Heart right ventricle (tissue), 16 donors: ENCODE results near the gene PTPRG. TPM values are rescaled to one million over a fixed set of nuclear protein-coding genes. Genes with fewer than 3 reads are reported as not detected.

Source experiments
- ATAC-seq, 8 donors: fragments of 200-7000 bp; cut with Tn5 transposase; one replicate each; pipeline ENCODE4 v1.9.1; 2020; ENCODE audit warnings: mild to moderate bottlenecking in 8 of 8, moderate library complexity in 8 of 8, moderate number of reproducible peaks in 1 of 8
- DNase-seq, 2 donors: peaks; one replicate each; pipeline ENCODE4 v3.0.0-alpha.2; 2020
- H3K27ac ChIP-seq, 10 donors: fragments of 200-600 bp; sonication (generic) in 2 of 10; one replicate each; pipeline versions ENCODE4 v1.5.0 to v1.8.0; 2020 to 2022; ENCODE audit warnings: mild to moderate bottlenecking in 3 of 10
- H3K27me3 ChIP-seq, 7 donors: fragments of 200-600 bp; one replicate each; pipeline ENCODE4 v1.8.0; 2021 to 2022; ENCODE audit warnings: mild to moderate bottlenecking in 2 of 7
- H3K36me3 ChIP-seq, 9 donors: fragments of 200-600 bp; sonication (generic) in 1 of 9; one replicate each; pipeline versions ENCODE4 v1.5.0 to v1.8.0; 2020 to 2022; ENCODE audit warnings: mild to moderate bottlenecking in 2 of 9
- H3K4me1 ChIP-seq, 9 donors: fragments of 200-600 bp; sonication (generic) in 1 of 9; one replicate each; pipeline versions ENCODE4 v1.5.0 to v1.8.0; 2020 to 2022; ENCODE audit warnings: mild to moderate bottlenecking in 4 of 9
- H3K4me3 ChIP-seq, 10 donors: fragments of 200-600 bp; sonication (generic) in 2 of 10; one replicate each; pipeline versions ENCODE4 v1.5.0 to v1.8.0; 2020 to 2022; ENCODE audit warnings: mild to moderate bottlenecking in 7 of 10, moderate library complexity in 2 of 10
- H3K9me3 ChIP-seq, 11 donors: fragments of 200-600 bp in 10 of 11; sonication (generic) in 2 of 11; one replicate each; pipeline versions ENCODE4 v1.5.0 to v1.8.0; 2013 to 2022; ENCODE audit warnings: mild to moderate bottlenecking in 2 of 11, control low read depth in 1 of 11, moderate library complexity in 1 of 11
- WGBS, 2 donors: extraction: QIAGEN DNeasy Blood & Tissue Kit; methylation state at CpG; one replicate each; pipeline ENCODE4 v1.1.7; 2013; ENCODE audit warnings: inconsistent platforms in 1 of 2; 5-methylcytosine and 5-hydroxymethylcytosine counted together
- intact Hi-C, 10 donors: fragments of 100-400 bp; cut with DNase I; formaldehyde crosslinking; loops; one replicate each; pipeline versions ENCODE4 v1.11.1 to v1.14.2; 2022
- polyA plus RNA-seq, 2 donors: library from polyadenylated mRNA; stranded (reverse); fragments of 200-250 nt; gene quantifications; one replicate each; pipeline ENCODE4 v1.2.3, GENCODE V29; 2013
- total RNA-seq, 10 donors: library from RNA; stranded (reverse); fragmentation: NEBNext Ultra II Directional in 3 of 10; extraction: Animal tissue kit (Norgen Biotek cat#: 25700) in 3 of 10; gene quantifications; one replicate each; pipeline versions ENCODE4 v1.2.1 to v1.2.4, GENCODE V29; 2021 to 2023
- TF ChIP-seq, protein P1 (sequence below), 9 donors: fragments of 200-600 bp; sonication (generic) in 2 of 9; IDR thresholded peaks; one replicate each; pipeline versions ENCODE4 v1.5.0 to v1.8.0; 2021 to 2022; ENCODE audit warnings: antibody characterized with exemption in 9 of 9, mild to moderate bottlenecking in 5 of 9, moderate library complexity in 1 of 9
- donor health status: Arrhythmogenic right ventricular cardiomyopathy.
- donor health status: ischemic (EF 13 %, LVEDD 7.1; RV severe dilation, severe dysfunction).
- donor health status: healthy with polysubstance abuse.
- donor health status: DM: no; HTN: yes; CAD: no.
- donor health status: DM: no; HTN: no; CAD: no.
- donor health status: ischemic (EF 25% LVEDD 6.9; RV normal size, moderate dysfunction).
- donor health status: ischemic (EF 25% LVEDD 5.7; RV mildly dilated, moderate dysfunction).
- donor health status: healthy.
- donor health status: DM: yes; HTN: yes; CAD: no.
- donor health status: Ischemic cardiomyopathy.
- donor health status: ischemic (EF 35%, LVEDD 5.7; RV mildly dilated, moderate dysfunction).
- donor health status: nonischemic (EF 11% LVEDD 7.7; RV severe dilation, severe dysfunction).
- donor health status: DM: yes; HTN: yes; CAD: no.
- donor health status: PGD.
- donor health status: ischemic (EF 29% LVEDD 5.4; RV normal size, mild dysfunction).
- donor health status: nonischemic (EF 23%, LVEDD 6.1; RV moderate dilation, normal function).

The PTPRG gene
- total and polyA plus RNA-seq, 12 donors: 10.1 to 38.3 (median 32.6) TPM

DNA sequence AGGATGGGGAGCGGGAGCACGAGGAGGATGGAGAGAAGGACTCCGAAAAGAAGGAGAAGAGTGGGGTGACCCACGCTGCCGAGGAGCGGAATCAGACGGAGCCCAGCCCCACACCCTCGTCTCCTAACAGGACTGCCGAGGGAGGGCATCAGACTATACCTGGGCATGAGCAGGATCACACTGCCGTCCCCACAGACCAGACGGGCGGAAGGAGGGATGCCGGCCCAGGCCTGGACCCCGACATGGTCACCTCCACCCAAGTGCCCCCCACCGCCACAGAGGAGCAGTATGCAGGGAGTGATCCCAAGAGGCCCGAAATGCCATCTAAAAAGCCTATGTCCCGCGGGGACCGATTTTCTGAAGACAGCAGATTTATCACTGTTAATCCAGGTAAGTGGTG lies 642.2 kb downstream of the PTPRG start:
- Histone ChIP-seq H3K27me3 (no peaks in the 10 kb centered on the region), H3K36me3 (peaks cover 0 to 75% (median 13%) of the 10 kb centered on the region in 9 donors), H3K4me3 (no peak overlapping the region), H3K9me3 (no peaks in the 10 kb centered on the region), H3K27ac (no peak overlapping the region), H3K4me1 (no peaks in the 10 kb centered on the region)
- ATAC-seq (peak in 2 of 8 donors; percentile 20 to 25), DNase-seq (no peak)
- 94 to 97% methylated on average over 19 of the region's 19 CpGs for WGBS, 2 donors
- TF ChIP-seq, protein P1, sequence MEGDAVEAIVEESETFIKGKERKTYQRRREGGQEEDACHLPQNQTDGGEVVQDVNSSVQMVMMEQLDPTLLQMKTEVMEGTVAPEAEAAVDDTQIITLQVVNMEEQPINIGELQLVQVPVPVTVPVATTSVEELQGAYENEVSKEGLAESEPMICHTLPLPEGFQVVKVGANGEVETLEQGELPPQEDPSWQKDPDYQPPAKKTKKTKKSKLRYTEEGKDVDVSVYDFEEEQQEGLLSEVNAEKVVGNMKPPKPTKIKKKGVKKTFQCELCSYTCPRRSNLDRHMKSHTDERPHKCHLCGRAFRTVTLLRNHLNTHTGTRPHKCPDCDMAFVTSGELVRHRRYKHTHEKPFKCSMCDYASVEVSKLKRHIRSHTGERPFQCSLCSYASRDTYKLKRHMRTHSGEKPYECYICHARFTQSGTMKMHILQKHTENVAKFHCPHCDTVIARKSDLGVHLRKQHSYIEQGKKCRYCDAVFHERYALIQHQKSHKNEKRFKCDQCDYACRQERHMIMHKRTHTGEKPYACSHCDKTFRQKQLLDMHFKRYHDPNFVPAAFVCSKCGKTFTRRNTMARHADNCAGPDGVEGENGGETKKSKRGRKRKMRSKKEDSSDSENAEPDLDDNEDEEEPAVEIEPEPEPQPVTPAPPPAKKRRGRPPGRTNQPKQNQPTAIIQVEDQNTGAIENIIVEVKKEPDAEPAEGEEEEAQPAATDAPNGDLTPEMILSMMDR (IDR thresholded peaks at IDR 0.05): no peak
- intact Hi-C loops: loop anchor here in 4 of 10 donors (10.0 kb wide), 2 partner anchors 111 to 351 kb away; no protein-coding TSS in a partner anchor

DNA sequence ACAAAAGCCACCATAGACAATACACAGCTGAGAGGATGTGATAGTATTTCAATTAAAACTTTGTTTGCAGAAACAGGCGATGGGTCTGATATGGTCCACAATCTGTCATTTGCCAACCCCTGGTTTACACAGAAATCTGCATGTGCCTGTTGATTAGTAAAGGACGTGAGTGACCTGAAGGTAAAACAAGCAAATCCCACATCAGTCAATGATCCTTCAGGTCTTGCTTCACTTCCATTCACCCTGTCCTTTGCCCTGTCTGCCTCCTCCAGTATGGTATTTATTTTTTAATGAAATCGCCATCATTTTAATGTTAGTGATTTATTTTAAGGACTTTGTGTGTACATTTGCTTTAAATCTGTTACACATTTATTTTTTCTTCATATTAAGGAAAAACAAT lies 645.8 kb downstream of the PTPRG start:
- DNase-seq: no peak
- TF ChIP-seq, protein P1 (IDR thresholded peaks at IDR 0.05): no peak
- H3K27ac ChIP-seq: no peak overlapping the region
- H3K4me3 ChIP-seq: no peak overlapping the region
- no peaks in the 10 kb centered on the region for H3K27me3 ChIP-seq
- H3K9me3 ChIP-seq: no peaks in the 10 kb centered on the region
- WGBS, 2 donors: 85 to 97% methylated on average over 3 of the region's 3 CpGs
- no peak for ATAC-seq
- intact Hi-C loops: loop anchor here in 4 of 10 donors (10.0 kb wide), 2 partner anchors 108 to 348 kb away; no protein-coding TSS in a partner anchor
- H3K4me1 ChIP-seq: no peaks in the 10 kb centered on the region
- H3K36me3 ChIP-seq: peaks cover 0 to 72% (median 13%) of the 10 kb centered on the region in 9 donors

DNA sequence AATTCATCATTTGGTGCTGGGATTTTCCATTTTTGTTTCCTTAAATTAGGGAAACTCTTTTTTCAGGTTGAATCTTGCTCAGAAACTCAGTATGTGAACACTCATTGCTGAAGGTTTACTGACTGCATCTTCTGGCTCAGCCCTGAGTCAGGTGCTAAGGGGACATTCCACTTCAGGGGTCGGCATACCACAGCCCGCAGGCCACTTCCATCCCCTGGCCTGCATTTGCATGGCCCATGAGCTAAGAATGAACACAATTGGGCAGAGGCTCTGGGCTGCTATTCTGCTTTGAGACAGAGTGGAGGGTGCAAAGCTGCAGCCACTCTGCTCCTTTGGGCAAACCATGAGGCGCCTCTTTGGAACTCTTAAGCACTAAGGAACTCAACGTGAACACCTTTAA lies 647.0 kb downstream of the PTPRG start:
- intact Hi-C loops: loop anchor here in 4 of 10 donors (10.0 kb wide), 2 partner anchors 106 to 346 kb away; no protein-coding TSS in a partner anchor
- ATAC-seq: no peak
- 88 to 89% methylated on average over 4 of the region's 4 CpGs for WGBS, 2 donors
- Histone ChIP-seq H3K4me1 (no peaks in the 10 kb centered on the region), H3K4me3 (no peak overlapping the region), H3K27ac (no peak overlapping the region), H3K27me3 (no peaks in the 10 kb centered on the region), H3K36me3 (peaks cover 0 to 60% (median 10%) of the 10 kb centered on the region in 9 donors), H3K9me3 (no peaks in the 10 kb centered on the region)
- TF ChIP-seq, protein P1 (IDR thresholded peaks at IDR 0.05): no peak
- no peak for DNase-seq

DNA sequence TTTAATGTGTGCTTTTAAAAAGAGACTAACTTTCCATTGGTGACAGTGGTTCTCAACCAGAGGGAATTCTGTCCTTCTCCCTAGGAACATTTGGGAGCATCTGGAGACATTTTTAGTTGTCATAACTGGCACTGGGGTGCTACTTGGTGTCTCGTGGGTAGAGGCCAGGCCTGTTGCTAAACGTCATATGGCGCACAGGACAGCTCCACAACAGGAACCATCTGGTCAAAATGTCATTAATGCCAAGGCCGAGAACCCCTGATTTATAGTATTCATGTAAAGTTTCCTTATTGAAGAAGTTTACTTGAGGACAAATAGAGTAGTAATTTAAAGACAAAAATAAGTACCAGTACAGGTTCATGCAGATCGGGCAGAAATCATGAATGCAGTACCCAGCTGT lies 647.7 kb downstream of the PTPRG start:
- H3K27me3 ChIP-seq: no peaks in the 10 kb centered on the region
- intact Hi-C loops: loop anchor here in 4 of 10 donors (10.0 kb wide), 2 partner anchors 106 to 346 kb away; no protein-coding TSS in a partner anchor
- H3K4me1 ChIP-seq: no peaks in the 10 kb centered on the region
- H3K36me3 ChIP-seq: peaks cover 0 to 54% (median 2%) of the 10 kb centered on the region in 9 donors
- ATAC-seq: no peak
- 76 to 79% methylated on average over 5 of the region's 5 CpGs for WGBS, 2 donors
- no peaks in the 10 kb centered on the region for H3K9me3 ChIP-seq
- H3K27ac ChIP-seq: no peak overlapping the region
- H3K4me3 ChIP-seq: no peak overlapping the region
- TF ChIP-seq, protein P1 (IDR thresholded peaks at IDR 0.05): no peak
- no peak for DNase-seq
